Spinal cord (tissue), 10 donors: ENCODE results near the gene NFIA. TPM values are rescaled to one million over a fixed set of nuclear protein-coding genes. Genes with fewer than 3 reads are reported as not detected.
A peak's percentile ranks its signal among the peaks of the same experiment; 100 is the strongest.

Experiments used
- DNase-seq, 6 donors: peaks; one replicate each; pipeline versions ENCODE4 v3.0.0 to v3.0.0-alpha.2; 2013 to 2015; ENCODE audit warnings: low spot score in 6 of 6, low read depth in 4 of 6
- H3K27ac ChIP-seq: one replicate; pipeline ENCODE4 v1.5.1; 2013; ENCODE audit warnings: low read depth, low read length, control low read depth
- H3K27me3 ChIP-seq: one replicate; pipeline ENCODE4 v1.6.1; 2013; ENCODE audit warnings: low read length; ENCODE audit not compliant: control insufficient read depth, insufficient read depth
- H3K36me3 ChIP-seq: one replicate; pipeline ENCODE4 v1.6.1; 2013; ENCODE audit warnings: low read length; ENCODE audit not compliant: control insufficient read depth, insufficient read depth
- H3K4me1 ChIP-seq: one replicate; pipeline ENCODE4 v1.6.1; 2013; ENCODE audit warnings: low read length; ENCODE audit not compliant: control insufficient read depth, insufficient read depth
- H3K4me3 ChIP-seq: one replicate; pipeline ENCODE4 v1.5.1; 2013; ENCODE audit warnings: low read depth, low read length, control low read depth
- H3K9me3 ChIP-seq: one replicate; pipeline ENCODE4 v1.6.1; 2013; ENCODE audit warnings: low read length; ENCODE audit not compliant: control insufficient read depth, insufficient read depth
- WGBS: methylation state at CpG from one replicate; pipeline ENCODE4 v1.1.5; 2013; ENCODE audit warnings: missing lambda C conversion rate; ENCODE audit not compliant: insufficient coverage; 5-methylcytosine and 5-hydroxymethylcytosine counted together
- polyA plus RNA-seq, 2 donors: library from polyadenylated mRNA; unstranded; fragments of 120-200 nt; gene quantifications; one replicate each; pipeline ENCODE4 v1.2.1, GENCODE V29; 2013; ENCODE audit not compliant: insufficient read length in 2 of 2
- total RNA-seq, 2 donors: library from RNA; depleted of rRNA in 1 of 2; stranded (reverse); fragments of 120-200 nt in 1 of 2; fragments of >200 nt in 1 of 2; gene quantifications; one replicate each; pipeline versions ENCODE4 v1.2.3 to v1.2.4, GENCODE V29; 2013 to 2014
- donor health status: healthy.

NFIA gene
- total and polyA plus RNA-seq, 4 donors, result 36.1 to 77.2 (median 62.5) TPM

GRCh38 chr1:61169634-61170033, 87.3 kb downstream of the NFIA start:
- no peak overlapping the region for H3K4me3 ChIP-seq
- H3K27me3 ChIP-seq, result no peaks in the 10 kb centered on the region
- peaks cover 11% of the 10 kb centered on the region for H3K4me1 ChIP-seq
- no peak for DNase-seq
- H3K27ac ChIP-seq, result no peak overlapping the region
- no peaks in the 10 kb centered on the region for H3K36me3 ChIP-seq
- H3K9me3 ChIP-seq, result no peaks in the 10 kb centered on the region
- no CpG with 5 or more reads among the region's 3 CpGs for WGBS

GRCh38 chr1:61170328-61171238, 88.2 kb downstream of the NFIA start:
- WGBS, result 45% methylated on average over 2 of the region's 6 CpGs
- DNase-seq, result no peak
- Histone ChIP-seq H3K9me3 (no peaks in the 10 kb centered on the region), H3K4me3 (no peak overlapping the region), H3K27ac (peak overlapping the region; percentile 17), H3K27me3 (no peaks in the 10 kb centered on the region), H3K36me3 (no peaks in the 10 kb centered on the region), H3K4me1 (peaks cover 11% of the 10 kb centered on the region)

- H3K9me3 ChIP-seq, result no peaks in the 10 kb centered on the region
- peak overlapping the region; percentile 20 for H3K27ac ChIP-seq
- DNase-seq, result no peak
- H3K27me3 ChIP-seq, result no peaks in the 10 kb centered on the region
- H3K4me3 ChIP-seq, result no peak overlapping the region
- H3K4me1 ChIP-seq, result peaks cover 14% of the 10 kb centered on the region
- WGBS, result no CpG with 5 or more reads among the region's 2 CpGs
- H3K36me3 ChIP-seq, result no peaks in the 10 kb centered on the region
These were observed 89.0 kb downstream of the NFIA start for GRCh38 chr1:61171346-61171745.

- Histone ChIP-seq H3K4me1 (peaks cover 14% of the 10 kb centered on the region), H3K27ac (peak overlapping the region; percentile 20), H3K9me3 (no peaks in the 10 kb centered on the region), H3K36me3 (no peaks in the 10 kb centered on the region), H3K27me3 (no peaks in the 10 kb centered on the region), H3K4me3 (no peak overlapping the region)
- 51% methylated on average over 2 of the region's 4 CpGs for WGBS
- no peak for DNase-seq
These were observed 89.6 kb downstream of the NFIA start for GRCh38 chr1:61171974-61172373.

GRCh38 chr1:61173118-61173517, 90.8 kb downstream of the NFIA start:
- peak overlapping the region; percentile 20 for H3K27ac ChIP-seq
- H3K27me3 ChIP-seq, result no peaks in the 10 kb centered on the region
- no peak overlapping the region for H3K4me3 ChIP-seq
- H3K36me3 ChIP-seq, result no peaks in the 10 kb centered on the region
- 63% methylated on average over 4 of the region's 6 CpGs for WGBS
- DNase-seq, result no peak
- no peaks in the 10 kb centered on the region for H3K9me3 ChIP-seq
- H3K4me1 ChIP-seq, result peaks cover 14% of the 10 kb centered on the region

GRCh38 chr1:61174060-61174795, 91.9 kb downstream of the NFIA start:
- no peak for DNase-seq
- Histone ChIP-seq H3K4me1 (peaks cover 18% of the 10 kb centered on the region), H3K9me3 (no peaks in the 10 kb centered on the region), H3K36me3 (no peaks in the 10 kb centered on the region), H3K4me3 (no peak overlapping the region), H3K27ac (no peak overlapping the region), H3K27me3 (no peaks in the 10 kb centered on the region)
- WGBS, result 43% methylated on average over 1 of the region's 5 CpGs

GRCh38 chr1:61175976-61176375, 93.6 kb downstream of the NFIA start:
- 78% methylated on average over 3 of the region's 6 CpGs for WGBS
- Histone ChIP-seq H3K27me3 (no peaks in the 10 kb centered on the region), H3K4me1 (peaks cover 18% of the 10 kb centered on the region), H3K4me3 (no peak overlapping the region), H3K36me3 (no peaks in the 10 kb centered on the region), H3K9me3 (no peaks in the 10 kb centered on the region), H3K27ac (no peak overlapping the region)
- DNase-seq, result no peak

GRCh38 chr1:61181067-61182038, 99.0 kb downstream of the NFIA start:
- Histone ChIP-seq H3K36me3 (no peaks in the 10 kb centered on the region), H3K27me3 (no peaks in the 10 kb centered on the region), H3K4me1 (peaks cover 15% of the 10 kb centered on the region), H3K4me3 (no peak overlapping the region), H3K27ac (peak overlapping the region; percentile 70), H3K9me3 (no peaks in the 10 kb centered on the region)
- DNase-seq, result peak in 2 of 6 donors; percentile 55 to 88
- 67% methylated on average over 1 of the region's 1 CpG for WGBS

- peak overlapping the region; percentile 70 for H3K27ac ChIP-seq
- no peaks in the 10 kb centered on the region for H3K27me3 ChIP-seq
- H3K9me3 ChIP-seq, result no peaks in the 10 kb centered on the region
- no peak overlapping the region for H3K4me3 ChIP-seq
- peak in 1 of 6 donors; percentile 57 for DNase-seq
- WGBS, result no CpG with 5 or more reads among the region's 2 CpGs
- H3K36me3 ChIP-seq, result no peaks in the 10 kb centered on the region
- H3K4me1 ChIP-seq, result peaks cover 15% of the 10 kb centered on the region
These were observed 99.7 kb downstream of the NFIA start for GRCh38 chr1:61182049-61182448.
